Glutamatergic neuron (in vitro differentiated cells): ENCODE results near the gene RMI1. TPM values are rescaled to one million over a fixed set of nuclear protein-coding genes. Genes with fewer than 3 reads are reported as not detected.
A peak's percentile ranks its signal among the peaks of the same experiment; 100 is the strongest.

Experiments
- DNase-seq: peaks from one replicate; pipeline ENCODE4 v3.0.0; 2022
- H3K27ac Mint-ChIP-seq: one replicate; pipeline ENCODE4 v1.8.0; 2020; ENCODE audit warnings: mild to moderate bottlenecking, mixed read lengths, inconsistent platforms; ENCODE audit not compliant: unreplicated experiment
- H3K27me3 Mint-ChIP-seq: one replicate; pipeline ENCODE4 v1.8.0; 2020; ENCODE audit warnings: mild to moderate bottlenecking, moderate library complexity, mixed read lengths, inconsistent platforms; ENCODE audit not compliant: unreplicated experiment
- H3K36me3 Mint-ChIP-seq: one replicate; pipeline ENCODE4 v1.8.0; 2020; ENCODE audit warnings: mild to moderate bottlenecking, mixed read lengths, inconsistent platforms; ENCODE audit not compliant: unreplicated experiment
- H3K4me1 Mint-ChIP-seq: one replicate; pipeline ENCODE4 v1.8.0; 2020; ENCODE audit warnings: mild to moderate bottlenecking, low read depth, mixed read lengths, inconsistent platforms; ENCODE audit not compliant: unreplicated experiment
- H3K4me3 Mint-ChIP-seq: one replicate; pipeline ENCODE4 v1.8.0; 2020; ENCODE audit warnings: mild to moderate bottlenecking, mixed read lengths, inconsistent platforms; ENCODE audit not compliant: unreplicated experiment
- H3K9me3 Mint-ChIP-seq: one replicate; pipeline ENCODE4 v1.8.0; 2020; ENCODE audit warnings: mild to moderate bottlenecking, moderate library complexity, mixed read lengths, inconsistent platforms; ENCODE audit not compliant: unreplicated experiment
- long read RNA-seq: library from polyadenylated mRNA; unstranded; transcript quantifications from one replicate; pipeline ENCODE4 v2.0.0, GENCODE V29; 2020; ENCODE audit not compliant: unreplicated experiment
- total RNA-seq: library from RNA; stranded (reverse); fragmentation: NEBNext Ultra II Directional; extraction: Animal tissue kit (Norgen Biotek cat#: 25700); gene quantifications from one replicate; pipeline ENCODE4 v1.2.1, GENCODE V29; 2021; ENCODE audit not compliant: unreplicated experiment
- TF ChIP-seq, protein P1 (sequence below): fragments of 200-600 bp; sonication (generic); IDR thresholded peaks from one replicate; pipeline ENCODE4 v1.5.0; 2021; ENCODE audit not compliant: partially characterized antibody, unreplicated experiment

Gene RMI1
- total RNA-seq: 24.2 TPM
- long read RNA-seq, partial matches to known transcripts: 1 of 5 reads
- long read RNA-seq, other reads (novel, unspliced or antisense): 3 of 5 reads

DNA sequence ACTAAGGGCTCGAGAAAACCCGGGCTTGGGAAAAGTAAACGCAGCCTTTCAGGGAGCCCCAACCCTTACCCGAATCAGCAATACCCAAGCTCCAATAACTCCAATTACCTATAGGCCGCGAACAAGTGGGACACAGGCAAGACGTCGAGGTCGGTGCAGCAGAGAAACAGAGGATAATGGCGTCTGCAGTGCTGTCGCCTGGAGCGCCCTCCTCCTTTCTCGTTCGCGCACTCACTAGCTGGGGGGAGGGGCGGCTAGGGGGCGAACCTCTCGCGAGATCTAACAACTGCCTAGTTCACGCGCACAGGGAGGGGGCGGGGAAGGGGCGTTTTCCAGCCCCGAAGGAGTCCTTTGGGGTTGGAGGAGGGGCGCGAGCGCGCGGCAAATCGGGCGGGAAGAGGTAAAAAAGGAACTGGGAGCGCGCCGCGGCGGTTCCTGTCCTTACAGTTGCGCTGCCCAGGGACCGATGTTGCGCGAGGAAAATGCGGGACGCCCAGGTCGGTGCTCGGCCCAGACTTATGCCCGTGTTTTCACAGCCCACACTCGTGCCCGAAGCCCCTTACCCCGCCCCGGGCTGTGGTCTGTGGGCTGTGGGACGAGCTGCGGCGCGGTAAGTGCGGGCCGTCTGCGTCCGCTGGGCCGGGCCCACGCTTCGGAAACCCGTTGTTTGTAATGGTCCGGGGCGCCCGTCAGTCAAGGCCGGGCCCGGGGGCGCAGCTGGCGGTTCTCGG is at the start of gene RMI1:
Gene RMI1 (plus strand): TSS at position 411 of the 731 bp plus-strand sequence. CDS start 20,182 bp downstream, outside the sequence.
- Mint-ChIP-seq H3K4me3 (peak within 1 kb of the TSS; percentile 99), H3K9me3 (peaks cover 16% of the 10 kb centered on the region), H3K4me1 (peaks cover 27% of the 10 kb centered on the region), H3K36me3 (no peaks in the 10 kb centered on the region), H3K27me3 (peaks cover 16% of the 10 kb centered on the region), H3K27ac (peak within 1 kb of the TSS; percentile 100)
- DNase-seq: peak; percentile 99
- TF ChIP-seq, protein P1, sequence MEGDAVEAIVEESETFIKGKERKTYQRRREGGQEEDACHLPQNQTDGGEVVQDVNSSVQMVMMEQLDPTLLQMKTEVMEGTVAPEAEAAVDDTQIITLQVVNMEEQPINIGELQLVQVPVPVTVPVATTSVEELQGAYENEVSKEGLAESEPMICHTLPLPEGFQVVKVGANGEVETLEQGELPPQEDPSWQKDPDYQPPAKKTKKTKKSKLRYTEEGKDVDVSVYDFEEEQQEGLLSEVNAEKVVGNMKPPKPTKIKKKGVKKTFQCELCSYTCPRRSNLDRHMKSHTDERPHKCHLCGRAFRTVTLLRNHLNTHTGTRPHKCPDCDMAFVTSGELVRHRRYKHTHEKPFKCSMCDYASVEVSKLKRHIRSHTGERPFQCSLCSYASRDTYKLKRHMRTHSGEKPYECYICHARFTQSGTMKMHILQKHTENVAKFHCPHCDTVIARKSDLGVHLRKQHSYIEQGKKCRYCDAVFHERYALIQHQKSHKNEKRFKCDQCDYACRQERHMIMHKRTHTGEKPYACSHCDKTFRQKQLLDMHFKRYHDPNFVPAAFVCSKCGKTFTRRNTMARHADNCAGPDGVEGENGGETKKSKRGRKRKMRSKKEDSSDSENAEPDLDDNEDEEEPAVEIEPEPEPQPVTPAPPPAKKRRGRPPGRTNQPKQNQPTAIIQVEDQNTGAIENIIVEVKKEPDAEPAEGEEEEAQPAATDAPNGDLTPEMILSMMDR: no peak

DNA sequence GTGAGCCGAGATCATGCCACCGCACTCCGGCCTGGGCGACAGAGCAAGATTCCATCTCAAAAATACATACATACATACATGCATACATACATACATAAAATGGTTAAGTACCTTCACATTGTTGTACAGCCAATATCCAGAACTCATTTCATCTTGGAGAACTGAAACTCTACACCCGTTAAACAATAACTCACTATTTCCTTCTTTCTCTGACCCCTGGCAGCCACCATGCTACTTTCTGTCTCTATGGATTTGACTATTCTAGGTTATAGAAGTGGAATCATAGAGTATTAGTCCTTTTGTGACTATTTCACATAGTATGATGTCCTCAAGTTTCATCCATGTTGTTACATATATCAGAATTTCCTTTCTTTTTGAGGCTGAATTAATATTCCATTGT is 49.7 kb upstream of the RMI1 start:
- Mint-ChIP-seq H3K36me3 (no peaks in the 10 kb centered on the region), H3K27ac (no peak overlapping the region), H3K4me1 (no peaks in the 10 kb centered on the region), H3K4me3 (no peak overlapping the region), H3K9me3 (peaks cover 3% of the 10 kb centered on the region), H3K27me3 (no peaks in the 10 kb centered on the region)
- no peak for DNase-seq
- TF ChIP-seq, protein P1: no peak

DNA sequence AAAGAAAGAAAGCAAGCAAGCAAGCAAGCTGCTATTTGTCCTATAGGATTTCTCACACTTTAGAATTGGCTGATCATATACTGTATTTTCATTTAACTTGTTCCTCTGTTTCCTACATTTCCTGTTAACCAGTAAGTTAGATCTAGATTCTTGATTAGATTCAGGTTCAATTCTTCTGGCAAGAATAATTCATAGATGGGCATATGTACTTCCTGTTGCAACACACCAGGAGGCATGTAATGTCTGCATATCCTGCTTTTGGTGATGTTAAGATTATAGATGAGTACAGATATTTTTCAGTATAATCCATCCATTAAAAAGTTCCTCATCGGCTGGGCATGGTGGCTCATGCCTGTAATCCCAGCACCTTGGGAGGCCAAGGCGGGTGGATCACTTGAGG is 48.6 kb upstream of the RMI1 start:
- H3K4me3 Mint-ChIP-seq: no peak overlapping the region
- no peak overlapping the region for H3K27ac Mint-ChIP-seq
- H3K9me3 Mint-ChIP-seq: peaks cover 5% of the 10 kb centered on the region
- no peaks in the 10 kb centered on the region for H3K4me1 Mint-ChIP-seq
- no peaks in the 10 kb centered on the region for H3K27me3 Mint-ChIP-seq
- DNase-seq: no peak
- H3K36me3 Mint-ChIP-seq: no peaks in the 10 kb centered on the region
- TF ChIP-seq, protein P1: no peak

DNA sequence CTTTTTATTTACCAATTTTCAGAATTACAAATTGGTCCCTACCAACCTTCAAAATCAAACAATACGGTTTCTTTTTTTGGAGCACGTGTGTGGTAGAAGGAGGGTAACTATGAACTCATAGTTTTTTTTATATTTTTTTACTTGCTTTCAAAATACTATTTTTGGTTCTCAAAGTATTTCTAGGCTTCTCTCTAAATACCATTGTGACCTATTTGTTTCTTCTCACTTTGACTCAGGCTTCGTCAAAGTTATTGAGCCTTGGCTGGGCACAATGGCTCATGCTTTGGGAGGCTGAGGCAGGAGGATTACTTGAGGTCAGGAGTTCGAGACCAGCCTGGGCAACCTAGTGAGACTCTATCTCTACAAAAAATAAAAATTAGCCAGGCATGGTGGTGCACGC is 47.8 kb upstream of the RMI1 start:
- H3K27ac Mint-ChIP-seq: no peak overlapping the region
- H3K4me3 Mint-ChIP-seq: no peak overlapping the region
- no peak for DNase-seq
- H3K9me3 Mint-ChIP-seq: peaks cover 5% of the 10 kb centered on the region
- TF ChIP-seq, protein P1: no peak
- H3K27me3 Mint-ChIP-seq: no peaks in the 10 kb centered on the region
- no peaks in the 10 kb centered on the region for H3K36me3 Mint-ChIP-seq
- no peaks in the 10 kb centered on the region for H3K4me1 Mint-ChIP-seq

DNA sequence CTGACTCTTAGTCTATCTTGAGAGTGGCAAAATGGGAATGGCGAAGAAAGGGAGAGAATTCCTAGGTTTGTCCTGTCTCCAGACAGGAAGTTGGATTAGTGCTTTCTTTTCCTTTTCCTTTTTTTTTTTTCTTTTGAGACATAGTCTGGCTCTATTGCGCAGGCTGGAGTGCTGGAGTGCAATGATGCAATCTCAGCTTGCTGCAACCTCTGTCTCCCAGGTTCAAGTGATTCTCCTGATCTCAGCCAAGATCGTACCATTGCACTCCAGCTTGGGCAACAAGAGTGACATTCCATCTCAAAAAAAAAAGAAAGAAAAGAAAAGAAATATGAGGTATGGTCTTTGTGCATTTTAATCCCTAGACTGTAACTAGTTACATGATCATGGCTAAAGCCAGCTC is 46.8 kb upstream of the RMI1 start:
- Mint-ChIP-seq H3K9me3 (peaks cover 5% of the 10 kb centered on the region), H3K4me3 (no peak overlapping the region), H3K27ac (no peak overlapping the region), H3K36me3 (no peaks in the 10 kb centered on the region), H3K4me1 (no peaks in the 10 kb centered on the region), H3K27me3 (no peaks in the 10 kb centered on the region)
- TF ChIP-seq, protein P1: no peak
- DNase-seq: no peak
